GM23338 (cell line): Measurements from ENCODE around the gene RNF175. TPM values are rescaled to one million over a fixed set of nuclear protein-coding genes. Genes with fewer than 3 reads are reported as not detected.

Source experiments
- ATAC-seq: fragments of 200-7000 bp; cut with Tn5 transposase; 3 replicates; pipeline ENCODE4 v1.9.1; 2020
- DNase-seq: peaks from one replicate; pipeline ENCODE4 v3.0.0-alpha.2; 2015; ENCODE audit warnings: low spot score
- H2AFZ ChIP-seq: fragments of 200-600 bp; sonication (generic); 2 replicates; pipeline ENCODE4 v1.8.0; 2016; ENCODE audit warnings: antibody characterized with exemption, mild to moderate bottlenecking, moderate library complexity
- H3F3A ChIP-seq: fragments of 200-600 bp; sonication (generic); replicated peaks from 2 replicates; pipeline ENCODE4 v1.8.0; 2017; ENCODE audit warnings: antibody characterized with exemption, mixed run types, low read depth
- H3K27ac ChIP-seq: fragments of 200-600 bp; sonication (generic); 2 replicates; pipeline ENCODE4 v1.6.1; 2016; ENCODE audit warnings: low read depth
- H3K27me3 ChIP-seq: fragments of 200-600 bp; sonication (generic); 2 replicates; pipeline ENCODE4 v1.8.0; 2016; ENCODE audit warnings: mild to moderate bottlenecking, mixed run types, moderate library complexity; ENCODE audit not compliant: insufficient read depth
- H3K36me3 ChIP-seq: fragments of 200-600 bp; sonication (generic); 2 replicates; pipeline ENCODE4 v1.8.0; 2016; ENCODE audit warnings: mild to moderate bottlenecking; ENCODE audit not compliant: insufficient read depth
- H3K4me1 ChIP-seq: fragments of 200-600 bp; sonication (generic); 2 replicates; pipeline ENCODE4 v1.8.0; 2016; ENCODE audit warnings: mild to moderate bottlenecking, moderate library complexity; ENCODE audit not compliant: insufficient read depth
- H3K4me2 ChIP-seq: fragments of 200-600 bp; sonication (generic); 2 replicates; pipeline ENCODE4 v1.7.1; 2017; ENCODE audit warnings: mixed run types
- H3K4me3 ChIP-seq: fragments of 200-600 bp; sonication (generic); 2 replicates; pipeline ENCODE4 v1.6.1; 2016; ENCODE audit warnings: mixed run types
- H3K79me2 ChIP-seq: fragments of 200-600 bp; sonication (generic); replicated peaks from 2 replicates; pipeline ENCODE4 v1.8.0; 2017; ENCODE audit warnings: mild to moderate bottlenecking; ENCODE audit not compliant: insufficient read depth
- H3K9me2 ChIP-seq: fragments of 200-600 bp; sonication (generic); 2 replicates; pipeline ENCODE4 v1.8.0; 2017; ENCODE audit not compliant: insufficient read depth
- H4K20me1 ChIP-seq: fragments of 200-600 bp; sonication (generic); replicated peaks from 2 replicates; pipeline ENCODE4 v1.8.0; 2017; ENCODE audit warnings: mild to moderate bottlenecking; ENCODE audit not compliant: insufficient read depth
- H3K27ac Mint-ChIP-seq: 2 replicates; pipeline ENCODE4 v1.8.0; 2020; ENCODE audit warnings: inconsistent platforms, mild to moderate bottlenecking, moderate library complexity, mixed read lengths
- H3K27me3 Mint-ChIP-seq: 3 replicates; pipeline ENCODE4 v1.8.0; 2022; ENCODE audit warnings: low read depth, mild to moderate bottlenecking, moderate library complexity, mixed read lengths, inconsistent platforms; ENCODE audit not compliant: insufficient read depth, poor library complexity
- H3K36me3 Mint-ChIP-seq: 3 replicates; pipeline ENCODE4 v1.8.0; 2021; ENCODE audit warnings: low read depth, mild to moderate bottlenecking, inconsistent platforms, moderate library complexity, mixed read lengths
- H3K4me1 Mint-ChIP-seq: 3 replicates; pipeline ENCODE4 v1.8.0; 2020; ENCODE audit warnings: mild to moderate bottlenecking, inconsistent platforms, mixed read lengths
- H3K4me3 Mint-ChIP-seq: 3 replicates; pipeline ENCODE4 v1.8.0; 2021; ENCODE audit warnings: moderate library complexity, mild to moderate bottlenecking, inconsistent platforms, mixed read lengths
- H3K9me3 Mint-ChIP-seq: 3 replicates; pipeline ENCODE4 v1.8.0; 2020; ENCODE audit warnings: moderate library complexity, mild to moderate bottlenecking, inconsistent platforms, mixed read lengths
- CREB1 ChIP-seq: fragments of 250-450 bp; sonication (Bioruptor Pico); IDR thresholded peaks from 2 replicates; pipeline ENCODE4 v1.5.0; 2020; ENCODE audit warnings: low read depth, mild to moderate bottlenecking, moderate library complexity
- CTCF ChIP-seq, 2 experiments: fragments of 200-600 bp in 1 of 2; sonication (generic) in 1 of 2; conservative IDR thresholded peaks; 2 replicates each; pipeline versions ENCODE4 v1.5.1 to v1.6.1; 2016 to 2017; ENCODE audit warnings: antibody characterized with exemption in 2 of 2, low read depth in 2 of 2, mild to moderate bottlenecking in 2 of 2, moderate library complexity in 1 of 2
- ETS1 ChIP-seq: IDR thresholded peaks from 2 replicates; pipeline ENCODE4 v1.6.1; 2016; ENCODE audit warnings: antibody characterized with exemption
- EZH2 ChIP-seq: fragments of 200-600 bp; sonication (generic); IDR thresholded peaks from one replicate; pipeline ENCODE4 v1.8.0; 2017; ENCODE audit warnings: antibody characterized with exemption, mild to moderate bottlenecking, low read depth; ENCODE audit not compliant: unreplicated experiment
- EZH2phosphoT487 ChIP-seq: fragments of 200-600 bp; sonication (generic); IDR thresholded peaks from one replicate; pipeline ENCODE4 v1.8.1; 2018; ENCODE audit warnings: antibody characterized with exemption; ENCODE audit not compliant: unreplicated experiment
- JUNB ChIP-seq: IDR thresholded peaks from one replicate; pipeline ENCODE4 v1.6.1; 2016; ENCODE audit warnings: antibody characterized with exemption; ENCODE audit not compliant: unreplicated experiment
- NANOG ChIP-seq: IDR thresholded peaks from 2 replicates; pipeline ENCODE4 v1.6.1; 2016; ENCODE audit warnings: antibody characterized with exemption, borderline replicate concordance
- POLR2AphosphoS5 ChIP-seq: IDR thresholded peaks from 2 replicates; pipeline ENCODE4 v1.6.1; 2016; ENCODE audit warnings: antibody characterized with exemption, low read depth
- REST ChIP-seq: IDR thresholded peaks from one replicate; pipeline ENCODE4 v1.6.1; 2018; ENCODE audit warnings: antibody characterized with exemption; ENCODE audit not compliant: unreplicated experiment
- STAT1 ChIP-seq: IDR thresholded peaks from one replicate; pipeline ENCODE4 v1.6.1; 2016; ENCODE audit warnings: antibody characterized with exemption; ENCODE audit not compliant: unreplicated experiment
- ZNF114 ChIP-seq: fragments of 250-450 bp; sonication (Bioruptor Pico); IDR thresholded peaks from 2 replicates; pipeline ENCODE4 v1.5.0; 2020; ENCODE audit warnings: mild to moderate bottlenecking, moderate library complexity
- ZNF331 ChIP-seq: fragments of 250-450 bp; sonication (Bioruptor Pico); IDR thresholded peaks from 2 replicates; pipeline ENCODE4 v1.5.0; 2020; ENCODE audit warnings: low read depth, mild to moderate bottlenecking, moderate library complexity
- ZNF462 ChIP-seq: fragments of 250-450 bp; sonication (Bioruptor Pico); IDR thresholded peaks from 2 replicates; pipeline ENCODE4 v1.5.0; 2020; ENCODE audit warnings: mild to moderate bottlenecking, moderate library complexity
- polyA plus RNA-seq: library from polyadenylated mRNA; unstranded; fragments of >200 nt; fragmentation: Nextera tagmentation; extraction: Ambion mirVana; gene quantifications from 2 replicates; pipeline ENCODE4 v1.2.1, GENCODE V29; 2016
- total RNA-seq: library from RNA; depleted of rRNA; stranded (reverse); fragments of >200 nt; shearing (Covaris generic); gene quantifications from 2 replicates; pipeline ENCODE4 v1.2.3, GENCODE V29; 2014

Gene RNF175
- total and polyA plus RNA-seq, 2 experiments from 2014 or later: 4.7 to 4.8 TPM

GRCh38 chr4:153771046-153771445, 11.2 kb upstream of the RNF175 start:
- H3K27me3 Mint-ChIP-seq: no peaks in the 10 kb centered on the region
- Histone ChIP-seq H3K4me1 (no peaks in the 10 kb centered on the region), H3K9me2 (0 out of 2 replicates have a peak, but pooled peaks cover 4% of the 10 kb centered on the region), H3K27ac (no peak overlapping the region), H3K4me3 (no peak overlapping the region), H3K36me3 (no peaks in the 10 kb centered on the region), H3K4me2 (no peak overlapping the region), H4K20me1 (no peaks in the 10 kb centered on the region), H3K79me2 (no peaks in the 10 kb centered on the region), H3K27me3 (no peaks in the 10 kb centered on the region), H2AFZ (no peak overlapping the region), H3F3A (no peaks in the 10 kb centered on the region)
- peaks cover 15% of the 10 kb centered on the region; the same call in 2 of the 3 replicates for H3K9me3 Mint-ChIP-seq
- H3K4me1 Mint-ChIP-seq: peaks cover 11% of the 10 kb centered on the region
- H3K36me3 Mint-ChIP-seq: peaks cover 9% of the 10 kb centered on the region; the same call in 2 of the 3 replicates
- H3K27ac Mint-ChIP-seq: no peak overlapping the region
- ATAC-seq (no peak), DNase-seq (no peak)
- TF ChIP-seq REST (no peak), EZH2 (no peak), ZNF462 (CRISPR knock-in tag) (no peak), CTCF (conservative IDR thresholded peaks at IDR 0.05; ENCODE audit: low read depth in 2 of 2) (no peak), STAT1 (no peak), ETS1 (no peak), NANOG (no peak), ZNF331 (CRISPR knock-in tag) (no peak), EZH2phosphoT487 (no peak), JUNB (no peak), ZNF114 (CRISPR knock-in tag) (no peak), CREB1 (CRISPR knock-in tag) (no peak), POLR2AphosphoS5 (no peak)
- H3K4me3 Mint-ChIP-seq: no peak overlapping the region
